ENCODE results near the gene CR1.

DNA sequence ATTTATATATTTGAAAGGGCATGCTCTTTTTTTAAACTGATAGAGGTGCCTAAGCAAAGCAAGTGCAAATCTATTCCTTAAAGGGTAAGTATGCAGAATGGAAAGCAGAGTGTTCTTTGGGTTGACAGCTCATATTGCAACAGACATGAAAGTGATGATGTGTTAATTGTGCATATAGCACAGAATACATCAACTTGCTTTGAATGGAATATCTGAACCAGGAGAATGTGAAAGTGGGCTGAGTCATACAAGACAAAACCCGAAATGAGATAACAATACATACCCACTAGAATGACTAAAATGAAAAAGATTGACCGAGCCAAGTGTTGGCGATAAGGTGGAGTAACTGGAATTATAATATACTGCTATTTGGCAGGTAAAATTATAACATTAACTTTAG lies 4.3 kb downstream of the CR1 start:
- no peak for TF ChIP-seq EZH2 (IDR thresholded peaks at IDR 0.05)
- no peak for TF ChIP-seq POLR2AphosphoS5 (IDR thresholded peaks at IDR 0.05; ENCODE audit: borderline replicate concordance, low read depth, low read length)

Data from SK-N-MC (cell line).